Measurements from ENCODE around the gene PRSS33.

The PRSS33 gene

DNA sequence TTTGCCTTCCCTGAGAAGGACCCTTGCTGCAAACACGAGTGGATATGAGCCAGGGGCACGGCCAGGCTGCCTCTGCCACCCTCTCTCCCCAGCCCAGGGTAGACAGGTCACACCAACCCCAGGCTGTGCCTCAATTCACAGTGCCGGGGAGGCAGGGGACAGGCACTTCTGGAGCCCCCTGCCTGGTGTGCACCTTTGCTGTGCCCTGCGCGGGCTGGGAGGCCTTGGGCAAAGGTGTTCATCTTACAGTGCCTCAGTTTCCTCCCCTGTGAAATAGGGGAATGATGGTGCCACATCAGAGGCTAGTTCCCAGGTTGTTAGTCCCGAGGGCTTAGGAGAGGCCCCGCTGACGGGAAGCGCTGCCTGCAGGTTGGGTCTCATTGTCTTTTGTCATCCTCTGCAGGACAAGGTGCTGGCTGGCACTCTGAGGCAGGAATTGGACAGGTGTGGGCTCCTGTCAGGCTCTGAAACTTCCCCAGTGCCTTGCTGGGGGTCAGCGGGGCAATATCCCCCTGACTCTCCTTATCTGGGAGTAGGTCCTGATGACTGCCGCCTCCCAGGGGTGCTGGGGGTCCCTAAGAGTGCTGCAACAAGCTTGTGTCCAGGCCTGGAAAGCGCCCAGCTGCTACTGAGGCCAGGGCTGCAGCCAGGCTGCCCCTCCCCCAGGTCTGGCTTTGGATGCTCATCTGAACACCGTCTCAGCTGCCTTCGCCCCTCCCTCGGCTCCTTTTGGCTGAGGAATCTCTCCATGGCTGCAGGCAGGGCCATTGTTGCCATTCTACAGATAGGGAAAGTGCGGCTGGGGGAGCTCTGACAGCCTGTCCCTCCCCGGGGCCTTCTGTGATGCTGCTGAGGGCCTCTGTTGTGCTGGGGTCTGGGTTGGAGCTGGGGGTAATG is 32.8 kb upstream of the PRSS33 start:
- H3K9ac ChIP-seq (ENCODE audit: low read length), result no peak overlapping the region
- H3K9me3 ChIP-seq (ENCODE audit: control insufficient read depth, low read length), result no peaks in the 10 kb centered on the region
- peaks cover 47% of the 10 kb centered on the region for H3K27me3 ChIP-seq (replicated peaks; ENCODE audit: control insufficient read depth, insufficient read depth, low read length)
- no peaks in the 10 kb centered on the region for H3K36me3 ChIP-seq (ENCODE audit: control insufficient read depth, insufficient read depth, low read length, severe bottlenecking)
- H3K4me1 ChIP-seq (ENCODE audit: control insufficient read depth, insufficient read depth, low read length), result no peaks in the 10 kb centered on the region
- H3K4me3 ChIP-seq (ENCODE audit: low read length), result no peak overlapping the region
- no peak for DNase-seq (ENCODE audit: low read depth)

DNA sequence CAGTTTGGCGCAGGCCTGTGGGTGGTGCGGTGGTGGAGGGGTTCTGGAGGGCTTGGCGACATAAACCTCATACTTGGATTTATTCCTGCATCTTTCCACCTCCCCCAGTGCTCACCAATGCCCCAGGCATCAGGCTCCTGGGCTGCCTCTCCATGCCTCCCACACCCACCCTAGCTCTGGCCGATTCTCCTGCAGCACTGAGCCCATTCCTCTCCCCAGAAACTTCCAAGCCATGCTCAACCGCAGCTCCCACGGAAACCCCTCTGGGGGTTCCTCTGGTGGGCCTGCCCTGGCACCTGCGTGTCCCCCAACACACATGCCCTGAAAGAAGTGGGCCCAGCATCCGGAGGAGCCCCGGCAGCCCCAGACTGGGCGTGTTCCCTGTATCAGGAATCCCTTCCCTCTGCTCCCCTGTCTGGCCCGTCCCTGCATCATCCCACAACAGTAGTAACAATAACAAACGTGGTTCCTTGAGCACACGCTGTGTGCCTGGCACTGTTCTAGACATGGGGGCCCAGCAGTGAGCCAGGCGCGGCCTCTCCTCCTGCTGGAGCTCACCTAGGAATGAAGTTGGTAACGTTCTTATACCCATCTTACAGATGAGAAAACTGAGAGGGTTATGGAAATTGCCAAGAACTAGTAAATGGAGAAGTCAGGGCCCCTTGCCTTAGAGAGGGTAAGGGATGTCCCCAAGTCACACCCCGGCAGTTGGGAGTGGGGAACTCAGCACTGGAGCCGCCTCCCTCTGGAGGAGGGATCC is 32.0 kb upstream of the PRSS33 start:
- peaks cover 52% of the 10 kb centered on the region for H3K27me3 ChIP-seq (replicated peaks; ENCODE audit: control insufficient read depth, insufficient read depth, low read length)
- DNase-seq (ENCODE audit: low read depth), result no peak
- H3K36me3 ChIP-seq (ENCODE audit: control insufficient read depth, insufficient read depth, low read length, severe bottlenecking), result no peaks in the 10 kb centered on the region
- H3K9ac ChIP-seq (ENCODE audit: low read length), result no peak overlapping the region
- no peaks in the 10 kb centered on the region for H3K4me1 ChIP-seq (ENCODE audit: control insufficient read depth, insufficient read depth, low read length)
- no peaks in the 10 kb centered on the region for H3K9me3 ChIP-seq (ENCODE audit: control insufficient read depth, low read length)
- H3K4me3 ChIP-seq (ENCODE audit: low read length), result no peak overlapping the region

GRCh38 chr16:2818272-2818876 is 31.0 kb upstream of the PRSS33 start:
- Histone ChIP-seq H3K9me3 (ENCODE audit: control insufficient read depth, low read length) (no peaks in the 10 kb centered on the region), H3K4me3 (ENCODE audit: low read length) (no peak overlapping the region), H3K9ac (ENCODE audit: low read length) (no peak overlapping the region), H3K4me1 (ENCODE audit: control insufficient read depth, insufficient read depth, low read length) (no peaks in the 10 kb centered on the region), H3K36me3 (ENCODE audit: control insufficient read depth, insufficient read depth, low read length, severe bottlenecking) (no peaks in the 10 kb centered on the region), H3K27me3 (replicated peaks; ENCODE audit: control insufficient read depth, insufficient read depth, low read length) (peaks cover 55% of the 10 kb centered on the region)
- no peak for DNase-seq (ENCODE audit: low read depth)

GRCh38 chr16:2817340-2818271 is 30.2 kb upstream of the PRSS33 start:
- Histone ChIP-seq H3K36me3 (ENCODE audit: control insufficient read depth, insufficient read depth, low read length, severe bottlenecking) (no peaks in the 10 kb centered on the region), H3K27me3 (replicated peaks; ENCODE audit: control insufficient read depth, insufficient read depth, low read length) (peaks cover 51% of the 10 kb centered on the region), H3K9ac (ENCODE audit: low read length) (no peak overlapping the region), H3K4me1 (ENCODE audit: control insufficient read depth, insufficient read depth, low read length) (no peaks in the 10 kb centered on the region), H3K9me3 (ENCODE audit: control insufficient read depth, low read length) (no peaks in the 10 kb centered on the region), H3K4me3 (ENCODE audit: low read length) (no peak overlapping the region)
- no peak for DNase-seq (ENCODE audit: low read depth)

- Histone ChIP-seq H3K9me3 (ENCODE audit: control insufficient read depth, low read length) (no peaks in the 10 kb centered on the region), H3K9ac (ENCODE audit: low read length) (no peak within 1 kb of the TSS), H3K27me3 (replicated peaks; ENCODE audit: control insufficient read depth, insufficient read depth, low read length) (peaks cover 50% of the 10 kb centered on the region), H3K4me1 (ENCODE audit: control insufficient read depth, insufficient read depth, low read length) (no peaks in the 10 kb centered on the region), H3K36me3 (ENCODE audit: control insufficient read depth, insufficient read depth, low read length, severe bottlenecking) (no peaks in the 10 kb centered on the region), H3K4me3 (ENCODE audit: low read length) (no peak within 1 kb of the TSS)
- DNase-seq (ENCODE audit: low read depth), result no peak
These were observed 29.5 kb upstream of the PRSS33 start, which contains the start of gene PRSS21 for GRCh38 chr16:2816751-2817339. Gene PRSS21, plus strand, starts transcription at chr16:2817237. Its CDS starts 32 bp downstream, at chr16:2817269.

- H3K4me1 ChIP-seq (ENCODE audit: control insufficient read depth, insufficient read depth, low read length), result no peaks in the 10 kb centered on the region
- no peaks in the 10 kb centered on the region for H3K36me3 ChIP-seq (ENCODE audit: control insufficient read depth, insufficient read depth, low read length, severe bottlenecking)
- peaks cover 56% of the 10 kb centered on the region for H3K27me3 ChIP-seq (replicated peaks; ENCODE audit: control insufficient read depth, insufficient read depth, low read length)
- no peak overlapping the region for H3K4me3 ChIP-seq (ENCODE audit: low read length)
- H3K9ac ChIP-seq (ENCODE audit: low read length), result no peak overlapping the region
- DNase-seq (ENCODE audit: low read depth), result no peak
- H3K9me3 ChIP-seq (ENCODE audit: control insufficient read depth, low read length), result no peaks in the 10 kb centered on the region
These were observed 28.0 kb upstream of the PRSS33 start for GRCh38 chr16:2815299-2815771.

GRCh38 chr16:2814551-2815298 is 27.4 kb upstream of the PRSS33 start:
- Histone ChIP-seq H3K36me3 (ENCODE audit: control insufficient read depth, insufficient read depth, low read length, severe bottlenecking) (no peaks in the 10 kb centered on the region), H3K9me3 (ENCODE audit: control insufficient read depth, low read length) (peaks cover 3% of the 10 kb centered on the region), H3K27me3 (replicated peaks; ENCODE audit: control insufficient read depth, insufficient read depth, low read length) (peaks cover 55% of the 10 kb centered on the region), H3K4me1 (ENCODE audit: control insufficient read depth, insufficient read depth, low read length) (no peaks in the 10 kb centered on the region), H3K9ac (ENCODE audit: low read length) (no peak overlapping the region), H3K4me3 (ENCODE audit: low read length) (no peak overlapping the region)
- no peak for DNase-seq (ENCODE audit: low read depth)

DNA sequence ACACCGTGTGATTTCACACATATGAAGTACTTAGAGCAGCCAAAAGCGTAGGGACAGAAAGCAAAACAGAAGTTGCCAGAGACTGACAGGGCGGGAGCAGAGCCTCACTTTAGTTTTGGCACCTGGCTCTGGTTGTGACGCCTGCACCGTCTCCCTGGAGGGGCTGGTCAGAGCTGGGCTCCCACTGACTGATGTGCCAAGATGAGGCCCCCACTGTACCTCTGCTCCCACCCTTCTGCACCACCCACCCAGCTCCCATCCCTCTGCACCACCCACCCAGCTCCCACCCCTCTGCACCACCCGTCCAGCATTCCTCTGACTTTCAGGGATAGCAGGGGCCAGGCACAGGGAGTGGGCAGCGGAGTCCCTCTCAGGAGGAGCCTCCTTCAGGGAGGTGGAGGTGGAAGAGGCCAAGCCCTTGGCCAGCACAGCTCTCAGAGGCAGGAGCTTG is 26.4 kb upstream of the PRSS33 start:
- Histone ChIP-seq H3K36me3 (ENCODE audit: control insufficient read depth, insufficient read depth, low read length, severe bottlenecking) (no peaks in the 10 kb centered on the region), H3K4me3 (ENCODE audit: low read length) (no peak overlapping the region), H3K4me1 (ENCODE audit: control insufficient read depth, insufficient read depth, low read length) (no peaks in the 10 kb centered on the region), H3K27me3 (replicated peaks; ENCODE audit: control insufficient read depth, insufficient read depth, low read length) (peaks cover 54% of the 10 kb centered on the region), H3K9ac (ENCODE audit: low read length) (no peak overlapping the region), H3K9me3 (ENCODE audit: control insufficient read depth, low read length) (peaks cover 12% of the 10 kb centered on the region)
- DNase-seq (ENCODE audit: low read depth), result no peak

DNA sequence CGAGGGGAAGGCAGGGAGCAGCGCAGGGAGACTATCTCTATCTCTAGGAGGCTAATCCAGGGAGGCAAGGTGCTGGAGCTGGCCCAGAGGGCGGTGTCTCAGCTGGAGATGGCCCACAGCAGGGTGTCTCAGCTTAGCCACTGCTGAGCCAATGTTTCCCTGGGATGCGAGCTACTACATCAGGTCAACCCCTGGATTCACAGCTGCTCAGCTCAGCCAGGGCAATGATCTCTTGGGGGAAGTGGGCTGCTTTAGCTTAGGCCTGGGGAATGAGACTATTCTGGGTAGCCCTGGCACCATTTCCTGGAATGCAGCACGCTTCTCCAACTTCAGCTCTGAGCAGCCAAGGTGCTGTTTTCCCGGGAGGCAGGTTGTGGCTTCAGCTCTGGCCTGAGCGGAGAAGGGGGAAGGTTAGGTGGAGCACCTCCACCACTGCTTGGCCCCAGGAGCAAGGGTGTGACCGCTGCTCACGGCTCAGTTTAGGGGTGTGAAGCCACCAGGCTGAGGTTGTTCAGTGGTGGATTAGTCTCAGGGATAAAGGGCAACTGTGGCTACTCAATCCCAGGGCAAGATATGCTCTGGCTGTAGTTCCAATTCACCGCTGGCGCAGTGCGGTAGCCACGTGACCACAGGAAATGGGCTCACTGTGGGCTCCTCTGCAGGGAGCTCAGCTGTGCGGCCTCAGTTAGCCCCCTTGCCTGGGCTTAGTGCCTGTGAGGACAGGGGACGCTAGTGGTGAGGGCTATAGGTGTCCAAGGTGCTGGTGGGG is 24.5 kb upstream of the PRSS33 start:
- no peaks in the 10 kb centered on the region for H3K36me3 ChIP-seq (ENCODE audit: control insufficient read depth, insufficient read depth, low read length, severe bottlenecking)
- DNase-seq (ENCODE audit: low read depth), result no peak
- H3K9ac ChIP-seq (ENCODE audit: low read length), result no peak overlapping the region
- no peak overlapping the region for H3K4me3 ChIP-seq (ENCODE audit: low read length)
- H3K4me1 ChIP-seq (ENCODE audit: control insufficient read depth, insufficient read depth, low read length), result no peaks in the 10 kb centered on the region
- peaks cover 13% of the 10 kb centered on the region for H3K9me3 ChIP-seq (ENCODE audit: control insufficient read depth, low read length)
- peaks cover 42% of the 10 kb centered on the region for H3K27me3 ChIP-seq (replicated peaks; ENCODE audit: control insufficient read depth, insufficient read depth, low read length)

Measured in adipocyte (in vitro differentiated cells).